ENCODE measurements around the gene PP2D1. TPM values are rescaled to one million over a fixed set of nuclear protein-coding genes. Genes with fewer than 3 reads are reported as not detected.

PP2D1 gene
- total and polyA plus RNA-seq, 9 of the 15 experiments (the other 6 are each of a cell fraction or from before 2014, with no cell fraction given): 0.07 to 0.10 TPM; not detected in 7

DNA sequence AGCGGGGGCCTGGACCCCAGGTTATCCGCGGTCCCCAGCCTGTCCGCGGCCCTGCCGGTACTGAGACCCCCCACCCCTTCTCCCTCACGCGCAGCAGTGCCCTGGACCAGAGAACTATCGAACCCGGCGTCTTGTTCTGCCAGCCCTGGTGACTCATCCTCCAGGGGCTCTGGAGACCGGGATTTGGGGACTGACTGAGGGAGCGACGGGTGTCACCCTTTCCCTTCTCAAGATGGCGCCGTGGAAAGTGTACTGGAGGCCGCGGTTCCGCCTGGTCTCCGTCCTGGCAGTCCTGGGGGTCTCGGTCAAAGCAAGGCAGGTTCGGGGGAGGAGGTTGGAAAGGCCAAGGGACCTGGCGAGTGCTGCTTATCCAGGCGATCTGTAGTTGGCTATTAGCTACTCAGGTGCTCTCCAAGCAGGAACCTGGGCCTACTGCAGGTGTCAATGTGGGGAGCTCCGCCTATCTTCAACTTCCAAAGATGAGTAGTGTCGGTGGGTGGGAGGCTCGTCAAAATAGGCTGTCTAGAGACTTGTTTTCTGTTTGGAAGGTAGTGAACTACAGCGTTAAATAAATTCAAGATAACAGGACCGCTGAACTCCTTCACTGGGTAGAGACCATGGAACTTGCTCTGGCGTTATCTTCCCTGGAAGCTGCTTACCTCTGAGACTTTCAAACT, 64.4 kb downstream of the PP2D1 start (continued):
- peak; percentile 79; the same call in 1 of the 2 replicates for TF ChIP-seq RREB1 (CRISPR knock-in tag; IDR thresholded peaks at IDR 0.05)
- TF ChIP-seq ELF2 (CRISPR knock-in tag; IDR thresholded peaks at IDR 0.05): 0 out of 2 replicates have a peak, but pooled peaks have one; percentile 3
- TF ChIP-seq SMARCC2 (IDR thresholded peaks at IDR 0.05; ENCODE audit: low read depth): 0 out of 2 replicates have a peak, but pooled peaks have one; percentile 35
- no peak for TF ChIP-seq CAMTA2 (CRISPR knock-in tag; conservative IDR thresholded peaks at IDR 0.05)
- TF ChIP-seq NR4A1 (CRISPR knock-in tag; IDR thresholded peaks at IDR 0.05): 0 out of 2 replicates have a peak, but pooled peaks have one; percentile 30
- TF ChIP-seq NR4A1 (tag; IDR thresholded peaks at IDR 0.05): no peak
- 0 out of 2 replicates have a peak, but pooled peaks have one; percentile 3 for TF ChIP-seq ZNF24 (IDR thresholded peaks at IDR 0.05)
- 0 out of 2 replicates have a peak, but pooled peaks have one; percentile 55 for TF ChIP-seq MYNN (IDR thresholded peaks at IDR 0.05)
- no peak for TF ChIP-seq MYNN (CRISPR knock-in tag; IDR thresholded peaks at IDR 0.05)
- TF ChIP-seq YY1 (IDR thresholded peaks at IDR 0.05; ENCODE audit: borderline replicate concordance in 1 of 3, control insufficient read depth in 1 of 3, extremely low read depth in 1 of 3, insufficient read depth in 3 of 3, insufficient read length in 1 of 3, insufficient replicate concordance in 2 of 3, low read depth in 1 of 3, low read length in 2 of 3): peak; percentile 88 to 97 (median 91)
- no peak for TF ChIP-seq ZNF551 (CRISPR knock-in tag; IDR thresholded peaks at IDR 0.05)
- TF ChIP-seq EHMT2 (IDR thresholded peaks at IDR 0.05): peak; percentile 80
- TF ChIP-seq GATAD2A (IDR thresholded peaks at IDR 0.05): 0 out of 2 replicates have a peak, but pooled peaks have one; percentile 40
- TF ChIP-seq ZBTB9 (CRISPR knock-in tag; IDR thresholded peaks at IDR 0.05): peak; percentile 84
- TF ChIP-seq, protein P1, sequence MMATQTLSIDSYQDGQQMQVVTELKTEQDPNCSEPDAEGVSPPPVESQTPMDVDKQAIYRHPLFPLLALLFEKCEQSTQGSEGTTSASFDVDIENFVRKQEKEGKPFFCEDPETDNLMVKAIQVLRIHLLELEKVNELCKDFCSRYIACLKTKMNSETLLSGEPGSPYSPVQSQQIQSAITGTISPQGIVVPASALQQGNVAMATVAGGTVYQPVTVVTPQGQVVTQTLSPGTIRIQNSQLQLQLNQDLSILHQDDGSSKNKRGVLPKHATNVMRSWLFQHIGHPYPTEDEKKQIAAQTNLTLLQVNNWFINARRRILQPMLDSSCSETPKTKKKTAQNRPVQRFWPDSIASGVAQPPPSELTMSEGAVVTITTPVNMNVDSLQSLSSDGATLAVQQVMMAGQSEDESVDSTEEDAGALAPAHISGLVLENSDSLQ (IDR thresholded peaks at IDR 0.05): peak; percentile 51; the same call in 1 of the 2 replicates
- TF ChIP-seq BRD4 (IDR thresholded peaks at IDR 0.05): peak; percentile 73; the same call in 1 of the 2 replicates
- peak; percentile 64 for TF ChIP-seq FIP1L1 (IDR thresholded peaks at IDR 0.05; ENCODE audit: low read depth, low read length, poor library complexity, severe bottlenecking)

All from K562 (cell line).